ENCODE data around the gene CPXM1.
A peak's percentile ranks its signal among the peaks of the same experiment; 100 is the strongest.

DNA sequence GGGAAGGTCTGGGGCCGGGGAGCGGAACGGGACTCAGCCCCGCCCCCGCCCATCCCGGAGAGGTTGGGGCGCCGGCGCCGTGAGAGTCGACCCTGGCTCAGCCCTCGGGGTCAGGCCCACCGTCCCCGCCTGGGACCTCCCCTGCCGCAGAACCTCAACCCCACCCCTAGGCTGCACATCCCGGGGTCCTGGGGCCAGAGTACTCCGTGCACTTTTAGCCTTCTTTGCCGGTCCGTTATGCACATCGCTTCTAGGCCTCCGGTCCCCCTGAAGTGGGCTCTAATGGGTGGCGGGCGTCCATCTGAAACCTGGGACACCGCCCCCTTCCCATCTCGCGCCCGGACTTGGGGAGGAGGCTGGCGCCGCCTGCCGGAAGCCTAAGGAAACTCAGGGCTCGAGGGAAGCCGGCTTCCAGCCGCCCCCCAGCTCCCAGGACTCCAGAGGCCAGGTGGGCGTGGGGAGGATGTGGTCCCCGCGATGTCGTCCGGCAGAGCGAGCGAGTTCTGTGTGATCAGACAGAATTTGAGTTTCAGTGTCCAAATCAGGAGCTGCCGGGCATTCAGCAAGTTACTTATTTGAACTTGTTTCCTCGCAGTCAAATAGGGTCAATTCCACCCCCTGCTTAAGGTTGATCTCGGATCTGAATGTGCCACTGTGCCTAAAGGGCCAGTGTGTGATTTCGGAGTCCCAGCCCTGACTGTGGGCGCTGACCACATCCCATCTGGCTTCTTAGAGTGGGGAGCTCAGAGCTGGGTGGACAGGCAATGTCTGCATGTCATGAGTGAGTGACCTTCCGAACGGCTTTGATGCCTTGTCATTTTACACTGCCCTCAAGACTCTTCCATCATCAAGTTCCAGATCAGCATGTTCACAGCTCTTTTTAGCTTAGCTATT is 47.6 kb downstream of the CPXM1 start:
- peak; percentile 55 for TF ChIP-seq CTCF (IDR thresholded peaks at IDR 0.05; ENCODE audit: insufficient read depth, low read length, poor library complexity, severe bottlenecking)
- TF ChIP-seq EZH2phosphoT487 (conservative IDR thresholded peaks at IDR 0.05; ENCODE audit: low read length): no peak
